NCI-H1436 treated with DMSO at 0.1 percent for 48 hours (cell line): ENCODE measurements around the gene DPYD.

Experiments used
- DNase-seq: peaks from one replicate; lab custom pipeline; 2025; lab: John Stamatoyannopoulos, UW

DPYD gene

GRCh38 chr1:97837161-97837560 is 83.7 kb downstream of the DPYD start:
- DNase-seq = peak; percentile 27

- DNase-seq = peak; percentile 42
Observed at GRCh38 chr1:97834899-97835298, 85.9 kb downstream of the DPYD start.

- no peak for DNase-seq
Observed at GRCh38 chr1:97833881-97834280, 87.0 kb downstream of the DPYD start.

- peak; percentile 86 for DNase-seq
Observed at GRCh38 chr1:97832481-97832880, 88.4 kb downstream of the DPYD start.

GRCh38 chr1:97827887-97828286 is 92.9 kb downstream of the DPYD start:
- DNase-seq = peak; percentile 85

GRCh38 chr1:97826820-97827219 is 94.0 kb downstream of the DPYD start:
- DNase-seq = peak; percentile 98

GRCh38 chr1:97824624-97825023 is 96.2 kb downstream of the DPYD start:
- no peak for DNase-seq

- DNase-seq = no peak
Observed at GRCh38 chr1:97824200-97824599, 96.6 kb downstream of the DPYD start.

- no peak for DNase-seq
Observed at GRCh38 chr1:97820470-97821188, 100.2 kb downstream of the DPYD start.

- no peak for DNase-seq
Observed at GRCh38 chr1:97816927-97817326, 103.9 kb downstream of the DPYD start.

GRCh38 chr1:97814804-97815203 is 106.0 kb downstream of the DPYD start:
- DNase-seq = no peak

GRCh38 chr1:97814121-97814520 is 106.7 kb downstream of the DPYD start:
- no peak for DNase-seq

- no peak for DNase-seq
Observed at GRCh38 chr1:97812076-97812475, 108.8 kb downstream of the DPYD start.

GRCh38 chr1:97806996-97807520 is 113.8 kb downstream of the DPYD start:
- no peak for DNase-seq

- no peak for DNase-seq
Observed at GRCh38 chr1:97806326-97806725, 114.5 kb downstream of the DPYD start.

GRCh38 chr1:97805093-97805492 is 115.7 kb downstream of the DPYD start:
- DNase-seq = no peak

- DNase-seq = no peak
Observed at GRCh38 chr1:97803026-97803425, 117.8 kb downstream of the DPYD start.

GRCh38 chr1:97802011-97802410 is 118.8 kb downstream of the DPYD start:
- DNase-seq = no peak

GRCh38 chr1:97797403-97798183 is 123.2 kb downstream of the DPYD start:
- no peak for DNase-seq

GRCh38 chr1:97796711-97797110 is 124.1 kb downstream of the DPYD start:
- no peak for DNase-seq

- no peak for DNase-seq
Observed at GRCh38 chr1:97792655-97793054, 128.2 kb downstream of the DPYD start.

- DNase-seq = no peak
Observed at GRCh38 chr1:97791251-97791650, 129.6 kb downstream of the DPYD start.

- DNase-seq = no peak
Observed at GRCh38 chr1:97787231-97787630, 133.6 kb downstream of the DPYD start.
